ENCODE data around the gene TYW5.

- no peak for TF ChIP-seq SP2 (CRISPR knock-in tag; IDR thresholded peaks at IDR 0.05)
- no peak for TF ChIP-seq ZNF770 (CRISPR knock-in tag; IDR thresholded peaks at IDR 0.05)
- TF ChIP-seq CBFB (CRISPR knock-in tag; IDR thresholded peaks at IDR 0.05) = no peak
- TF ChIP-seq MAZ (IDR thresholded peaks at IDR 0.05; ENCODE audit: borderline replicate concordance, low read depth, low read length) = no peak
- TF ChIP-seq MAZ (CRISPR knock-in tag; IDR thresholded peaks at IDR 0.05; ENCODE audit: low read depth) = no peak
- no peak for TF ChIP-seq ZBTB43 (CRISPR knock-in tag; conservative IDR thresholded peaks at IDR 0.05)
- no peak for TF ChIP-seq CC2D1A (CRISPR knock-in tag; IDR thresholded peaks at IDR 0.05)
- peak; percentile 86 for TF ChIP-seq CTCF (CRISPR knock-in tag; IDR thresholded peaks at IDR 0.05)
- TF ChIP-seq POLR2A (IDR thresholded peaks at IDR 0.05; ENCODE audit: insufficient read depth in 1 of 2, low read depth in 2 of 2, low read length in 2 of 2) = no peak
- no peak for TF ChIP-seq ZBTB39 (CRISPR knock-in tag; IDR thresholded peaks at IDR 0.05)
- no peak for TF ChIP-seq CHD4 (IDR thresholded peaks at IDR 0.05; ENCODE audit: borderline replicate concordance, low read length)
- no peak for TF ChIP-seq SYNCRIP (IDR thresholded peaks at IDR 0.05; ENCODE audit: insufficient read depth, low read depth, low read length)
Measured at GRCh38 chr2:199985625-199986207, 30.4 kb upstream of the TYW5 start.
